Small intestine (tissue), 7 donors: ENCODE data around the gene KAT7. TPM values are rescaled to one million over a fixed set of nuclear protein-coding genes. Genes with fewer than 3 reads are reported as not detected.

Source experiments
- DNase-seq, 2 donors: peaks; one replicate each; pipeline versions ENCODE4 v3.0.0 to v3.0.0-alpha.2; 2013
- FAIRE-seq: peaks from 2 replicates; lab custom pipeline; 2012; peaks lifted over from hg19 to GRCh38; lab: Jason Lieb, UNC
- H3K27ac ChIP-seq, 3 donors: one replicate each; pipeline ENCODE4 v1.5.1; 2013; ENCODE audit warnings: low read length in 2 of 3, mild to moderate bottlenecking in 2 of 3, control low read depth in 1 of 3, inconsistent platforms in 1 of 3, low read depth in 1 of 3, moderate library complexity in 1 of 3
- H3K27me3 ChIP-seq, 3 donors: one replicate each; pipeline ENCODE4 v1.6.1; 2013; ENCODE audit warnings: low read length in 3 of 3, inconsistent platforms in 1 of 3; ENCODE audit not compliant: control insufficient read depth in 3 of 3, insufficient read depth in 3 of 3
- H3K36me3 ChIP-seq, 3 donors: one replicate each; pipeline ENCODE4 v1.6.1; 2013; ENCODE audit warnings: low read length in 3 of 3, inconsistent platforms in 1 of 3, low read depth in 1 of 3, mild to moderate bottlenecking in 1 of 3, moderate library complexity in 1 of 3; ENCODE audit not compliant: control insufficient read depth in 3 of 3, insufficient read depth in 2 of 3
- H3K4me1 ChIP-seq, 3 donors: one replicate each; pipeline ENCODE4 v1.6.1; 2013; ENCODE audit warnings: low read length in 2 of 3, inconsistent platforms in 1 of 3, low read depth in 1 of 3, mild to moderate bottlenecking in 1 of 3, moderate library complexity in 1 of 3; ENCODE audit not compliant: control insufficient read depth in 3 of 3, insufficient read depth in 2 of 3
- H3K4me3 ChIP-seq, 3 donors: one replicate each; pipeline ENCODE4 v1.5.1; 2013; ENCODE audit warnings: low read length in 3 of 3, control low read depth in 1 of 3, inconsistent platforms in 1 of 3, low read depth in 1 of 3, mild to moderate bottlenecking in 1 of 3, moderate library complexity in 1 of 3
- H3K9me3 ChIP-seq, 2 donors: one replicate each; pipeline ENCODE4 v1.6.1; 2013; ENCODE audit warnings: low read depth in 1 of 2, low read length in 1 of 2; ENCODE audit not compliant: control insufficient read depth in 2 of 2, insufficient read depth in 1 of 2
- WGBS, 3 donors: extraction: QIAGEN DNeasy Blood & Tissue Kit; methylation state at CpG; one replicate each; pipeline ENCODE4 v1.1.7; 2013; 5-methylcytosine and 5-hydroxymethylcytosine counted together
- polyA plus RNA-seq, 4 donors: library from polyadenylated mRNA; stranded (reverse) in 3 of 4; unstranded in 1 of 4; fragments of 200-250 nt in 3 of 4; fragments of 120-200 nt in 1 of 4; gene quantifications; one replicate each; pipeline versions ENCODE4 v1.2.1 to v1.2.3, GENCODE V29; 2013
- donor health status: healthy with polysubstance abuse.
- donor health status: control.
- donor health status: control.
- donor health status: Bipolar disorder and iron deficiency.
- donor health status: healthy.

The KAT7 gene
- polyA plus RNA-seq, 4 donors, result 5.7 to 31.4 (median 9.2) TPM

DNA sequence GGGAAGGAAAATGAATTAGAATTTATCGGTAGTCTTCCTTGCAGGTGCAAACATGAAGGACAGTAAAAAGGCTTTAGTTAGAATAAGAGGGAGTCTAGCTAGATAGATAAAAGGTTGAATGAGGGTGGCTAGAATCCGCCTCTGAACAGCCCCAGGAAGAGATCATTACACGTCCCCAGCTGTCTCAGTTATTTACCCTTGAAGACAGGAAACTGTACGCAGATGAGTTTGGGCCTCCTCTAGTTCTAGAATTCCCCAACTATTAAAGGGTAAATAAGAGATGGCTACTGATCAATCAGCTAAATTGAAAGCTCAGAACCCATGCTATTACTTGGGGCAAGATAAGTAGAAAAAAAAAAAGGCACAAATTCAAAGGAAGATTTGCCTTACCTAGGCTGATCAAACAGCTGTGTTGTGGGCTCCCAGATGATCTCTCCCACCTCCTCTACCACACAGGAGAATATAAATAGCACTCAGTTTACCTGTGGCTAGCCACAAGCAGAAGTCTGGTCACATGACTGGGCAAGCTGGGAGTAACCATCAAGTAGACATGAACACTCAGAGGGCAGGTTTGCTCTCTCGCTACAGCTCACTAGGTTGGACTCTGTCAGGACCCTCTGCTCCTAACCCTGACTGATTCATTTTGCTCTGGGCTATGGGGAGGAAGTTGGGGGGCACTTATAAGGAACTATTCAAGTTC is 41.5 kb upstream of the KAT7 start:
- peaks cover 1 to 19% (median 5%) of the 10 kb centered on the region in 3 donors for H3K4me1 ChIP-seq
- DNase-seq, result peak in 1 of 2 donors; percentile 36
- H3K36me3 ChIP-seq, result no peaks in the 10 kb centered on the region
- H3K27me3 ChIP-seq, result no peaks in the 10 kb centered on the region
- H3K27ac ChIP-seq, result peak overlapping the region; percentile 13 to 95 (median 64)
- FAIRE-seq, result no peak
- no peaks in the 10 kb centered on the region for H3K9me3 ChIP-seq
- 53 to 84% (median 65%) methylated on average over 5 of the region's 5 CpGs for WGBS, 3 donors
- H3K4me3 ChIP-seq, result peak overlapping the region in 1 of 3 donors; percentile 20

DNA sequence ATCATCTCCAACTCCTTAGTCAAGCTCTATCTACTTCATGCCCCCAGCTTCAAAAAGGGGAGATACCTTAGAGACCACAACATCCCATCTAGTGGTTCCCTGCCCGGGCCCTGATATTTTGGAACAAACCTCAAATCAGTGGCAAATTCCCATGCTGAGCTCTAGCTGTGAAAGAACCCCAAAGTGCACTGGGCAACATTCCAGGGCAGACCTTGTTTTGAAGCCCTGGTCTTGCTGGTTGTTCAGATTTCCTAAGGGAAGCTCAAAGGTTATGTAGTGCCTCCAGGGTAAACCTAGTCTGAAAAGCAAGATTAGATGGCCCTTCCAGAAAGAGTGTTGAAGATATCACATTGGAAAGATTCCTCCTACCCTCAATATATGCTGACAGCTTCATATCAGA is 40.8 kb upstream of the KAT7 start:
- no peak for FAIRE-seq

DNA sequence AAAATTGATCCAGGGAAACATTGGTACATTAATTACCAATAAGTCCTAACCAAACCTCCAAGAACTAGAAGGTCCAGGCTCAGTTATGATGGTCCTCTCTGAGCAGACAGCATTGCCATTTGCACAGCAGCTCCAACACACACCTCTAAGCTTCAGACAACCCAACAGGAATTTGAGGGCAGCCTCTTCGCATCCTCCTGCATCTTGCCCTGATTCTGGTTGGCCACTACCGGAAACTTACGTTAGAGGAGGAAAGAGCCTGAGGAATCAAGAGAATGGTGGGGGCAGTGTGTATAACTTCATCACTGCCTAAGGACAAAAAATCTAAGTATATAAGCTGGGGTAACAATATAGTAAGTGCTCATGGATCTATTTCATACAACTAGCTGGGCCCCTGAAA is 40.3 kb upstream of the KAT7 start:
- no peaks in the 10 kb centered on the region for H3K36me3 ChIP-seq
- WGBS, 3 donors, result 72 to 86% (median 79%) methylated on average over 3 of the region's 3 CpGs
- peak overlapping the region in 1 of 3 donors; percentile 95 for H3K27ac ChIP-seq
- DNase-seq (no peak), FAIRE-seq (no peak)
- no peaks in the 10 kb centered on the region for H3K9me3 ChIP-seq
- no peak overlapping the region for H3K4me3 ChIP-seq
- no peaks in the 10 kb centered on the region for H3K27me3 ChIP-seq
- peaks cover 0 to 14% (median 1%) of the 10 kb centered on the region in 3 donors for H3K4me1 ChIP-seq

More for the DNA sequence above, 40.8 kb upstream of the KAT7 start:
- no peak overlapping the region for H3K4me3 ChIP-seq
- H3K36me3 ChIP-seq, result no peaks in the 10 kb centered on the region
- peaks cover 1 to 19% (median 3%) of the 10 kb centered on the region in 3 donors for H3K4me1 ChIP-seq
- H3K27ac ChIP-seq, result peak overlapping the region in 2 of 3 donors; percentile 64 to 95
- peak in 1 of 2 donors; percentile 16 for DNase-seq
- 52 to 63% (median 61%) methylated on average over 1 of the region's 1 CpG for WGBS, 3 donors
- H3K9me3 ChIP-seq, result no peaks in the 10 kb centered on the region
- no peaks in the 10 kb centered on the region for H3K27me3 ChIP-seq

DNA sequence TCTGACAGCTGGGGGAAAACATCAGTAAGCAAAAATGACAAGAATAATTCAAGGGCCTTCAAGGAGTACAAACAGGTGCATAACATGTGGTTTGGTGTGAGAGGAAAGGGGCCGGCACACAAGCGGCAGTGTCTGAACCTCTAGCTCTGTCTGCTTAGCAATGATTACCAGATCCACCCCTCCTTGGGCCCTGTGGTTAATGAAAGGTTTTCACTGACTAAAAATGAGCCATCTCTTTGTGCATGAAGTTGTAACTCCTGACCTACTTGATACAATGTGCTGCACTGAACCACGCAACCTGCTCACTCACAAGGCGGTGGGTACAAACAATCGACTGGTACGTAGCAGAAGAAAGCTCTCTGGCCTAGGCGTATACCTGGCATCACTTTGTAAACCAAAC is 39.7 kb upstream of the KAT7 start:
- FAIRE-seq, result no peak
- peak in 1 of 2 donors; percentile 51 for DNase-seq
- Histone ChIP-seq H3K4me1 (peaks cover 0 to 13% (median 1%) of the 10 kb centered on the region in 3 donors), H3K9me3 (no peaks in the 10 kb centered on the region), H3K4me3 (no peak overlapping the region), H3K27ac (peak overlapping the region in 2 of 3 donors; percentile 14 to 74), H3K27me3 (no peaks in the 10 kb centered on the region), H3K36me3 (no peaks in the 10 kb centered on the region)
- 68 to 88% (median 82%) methylated on average over 7 of the region's 7 CpGs for WGBS, 3 donors

DNA sequence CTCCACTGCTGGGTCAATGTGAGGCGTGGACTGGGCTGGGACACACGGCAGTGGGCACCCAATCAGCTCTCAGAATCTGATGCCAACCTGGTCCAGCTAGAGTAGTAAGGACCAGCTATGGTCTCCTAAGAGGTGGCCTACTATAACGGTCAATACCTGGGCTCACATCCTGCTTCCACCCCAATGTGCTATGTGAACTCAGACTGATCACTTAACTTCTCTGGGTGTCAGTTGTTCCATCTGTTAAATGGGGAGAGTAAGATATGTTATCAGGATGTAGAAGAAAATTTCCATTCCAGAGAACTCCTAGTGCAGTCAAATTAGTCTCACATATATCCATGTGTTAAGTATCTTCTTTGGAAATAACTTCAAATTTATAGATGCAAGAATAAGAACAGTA is 38.8 kb upstream of the KAT7 start:
- no peaks in the 10 kb centered on the region for H3K36me3 ChIP-seq
- H3K4me1 ChIP-seq, result peaks cover 0 to 13% (median 1%) of the 10 kb centered on the region in 3 donors
- FAIRE-seq (no peak), DNase-seq (no peak)
- H3K27ac ChIP-seq, result peak overlapping the region in 1 of 3 donors; percentile 5
- no peaks in the 10 kb centered on the region for H3K27me3 ChIP-seq
- no peak overlapping the region for H3K4me3 ChIP-seq
- WGBS, 3 donors, result 88 to 97% (median 93%) methylated on average over 3 of the region's 3 CpGs
- no peaks in the 10 kb centered on the region for H3K9me3 ChIP-seq

DNA sequence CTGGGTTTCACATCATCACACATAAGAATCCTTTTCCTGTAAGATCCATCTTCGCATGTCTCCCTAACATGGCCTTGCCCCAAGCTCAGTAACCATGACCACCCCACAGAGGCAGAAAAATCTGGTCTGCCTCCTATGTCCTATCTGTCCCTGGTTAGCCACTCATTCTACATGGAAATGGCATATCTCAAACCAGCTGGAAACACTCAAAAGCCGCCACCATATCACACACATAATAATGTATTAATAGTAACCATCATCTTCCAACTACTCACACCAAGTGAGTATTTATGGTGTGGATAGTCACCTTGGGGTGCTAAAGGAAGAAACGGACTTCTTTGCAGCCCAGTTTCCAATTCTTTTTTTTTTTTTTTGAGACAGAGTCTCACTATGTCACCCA is 36.0 kb upstream of the KAT7 start:
- Histone ChIP-seq H3K4me1 (peaks cover 0 to 3% (median 0%) of the 10 kb centered on the region in 3 donors), H3K36me3 (peaks cover 0 to 7% (median 0%) of the 10 kb centered on the region in 3 donors), H3K9me3 (no peaks in the 10 kb centered on the region), H3K27ac (no peak overlapping the region), H3K27me3 (no peaks in the 10 kb centered on the region), H3K4me3 (no peak overlapping the region)
- 87 to 93% (median 91%) methylated on average over 3 of the region's 3 CpGs for WGBS, 3 donors
- FAIRE-seq, result no peak
- DNase-seq, result no peak

DNA sequence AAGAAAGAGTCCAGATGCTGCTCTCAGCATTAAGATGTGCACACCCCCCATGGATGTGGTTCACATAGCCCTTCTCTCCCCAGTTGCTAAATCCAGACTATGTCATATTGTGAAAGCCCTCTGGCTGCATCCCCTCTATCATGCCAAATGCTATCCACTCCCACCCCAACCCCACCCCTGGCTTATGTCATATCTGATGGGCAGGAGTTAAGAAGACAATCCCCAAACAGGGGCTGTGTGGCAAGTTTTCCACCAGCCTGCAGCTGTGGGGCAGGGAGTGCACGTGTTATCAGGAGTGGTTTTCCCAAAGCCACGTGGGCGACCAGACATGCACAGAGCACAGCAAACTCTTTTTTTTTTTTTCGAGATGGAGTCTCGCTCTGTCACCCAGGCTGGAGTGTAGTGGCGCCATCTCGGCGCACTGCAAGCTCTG is 34.5 kb upstream of the KAT7 start:
- Histone ChIP-seq H3K27ac (no peak overlapping the region), H3K27me3 (no peaks in the 10 kb centered on the region), H3K4me3 (no peak overlapping the region), H3K36me3 (peaks cover 0 to 8% (median 0%) of the 10 kb centered on the region in 3 donors), H3K4me1 (no peaks in the 10 kb centered on the region), H3K9me3 (no peaks in the 10 kb centered on the region)
- FAIRE-seq, result no peak
- WGBS, 3 donors, result 64 to 73% (median 68%) methylated on average over 8 of the region's 8 CpGs
- no peak for DNase-seq

DNA sequence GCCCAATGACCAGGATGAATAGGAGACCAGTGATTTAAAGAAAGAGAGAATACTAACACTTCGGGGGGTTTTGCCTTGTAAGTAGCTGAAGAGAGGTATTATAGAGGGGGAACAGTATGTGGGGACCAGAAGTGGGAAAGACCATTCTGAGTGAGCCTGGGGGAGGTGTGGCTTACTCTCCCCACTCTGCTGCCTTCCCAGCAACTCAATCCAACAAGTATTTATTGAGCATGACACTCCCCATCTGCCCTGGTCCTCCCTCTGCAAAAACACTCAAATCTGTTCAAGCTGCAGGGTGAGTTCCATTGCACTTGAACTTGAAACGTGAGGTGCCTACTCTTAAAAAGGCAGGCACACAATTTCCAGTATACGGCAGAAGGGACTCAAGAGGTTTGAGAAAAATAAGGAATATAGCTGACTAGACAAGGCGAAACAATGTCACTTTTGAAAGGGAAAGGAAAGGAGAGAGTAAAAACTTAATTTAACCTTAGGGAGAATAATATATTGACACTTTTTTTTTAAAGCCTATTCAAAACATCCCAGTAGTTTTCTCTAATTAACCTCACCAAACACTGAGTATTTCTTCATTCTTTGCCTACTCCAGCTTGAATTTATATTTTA is 32.7 kb upstream of the KAT7 start:
- Histone ChIP-seq H3K4me1 (no peaks in the 10 kb centered on the region), H3K36me3 (peaks cover 0 to 8% (median 0%) of the 10 kb centered on the region in 3 donors), H3K27ac (no peak overlapping the region), H3K27me3 (no peaks in the 10 kb centered on the region), H3K4me3 (no peak overlapping the region), H3K9me3 (no peaks in the 10 kb centered on the region)
- no peak for DNase-seq
- 83 to 90% (median 87%) methylated on average over 4 of the region's 4 CpGs for whole genome bisulfite sequencing, 3 donors
- FAIRE-seq, result no peak
